ENCODE measurements around the gene ITLN2.
A peak's percentile ranks its signal among the peaks of the same experiment; 100 is the strongest.
"Not testable (repeated sequence)": the region's sequence is repeated elsewhere in the genome, so short reads cannot be mapped to it uniquely, and the experiment has no call there.

ITLN2 gene

DNA sequence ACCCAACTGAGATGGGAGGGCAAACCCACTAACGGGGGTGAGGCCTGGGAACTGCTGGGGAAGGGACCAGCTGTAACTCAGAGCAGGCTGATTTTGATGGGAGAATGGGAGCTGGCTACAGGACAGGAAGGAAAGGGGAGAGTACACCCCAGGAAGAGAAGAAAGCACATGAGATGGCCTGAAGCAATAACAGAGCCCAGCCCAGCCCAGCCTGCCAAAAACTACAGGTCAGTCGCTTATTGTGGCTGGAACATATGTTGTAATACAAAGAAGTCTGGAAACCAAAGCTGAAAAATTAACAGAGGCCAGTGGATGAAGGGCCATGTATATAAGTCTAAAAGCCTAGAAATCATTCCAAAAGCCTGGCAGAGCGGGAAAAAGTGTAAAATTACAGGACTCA, 1.6 kb downstream of the ITLN2 start:
- no peak for DNase-seq (ENCODE audit: low spot score)

DNA sequence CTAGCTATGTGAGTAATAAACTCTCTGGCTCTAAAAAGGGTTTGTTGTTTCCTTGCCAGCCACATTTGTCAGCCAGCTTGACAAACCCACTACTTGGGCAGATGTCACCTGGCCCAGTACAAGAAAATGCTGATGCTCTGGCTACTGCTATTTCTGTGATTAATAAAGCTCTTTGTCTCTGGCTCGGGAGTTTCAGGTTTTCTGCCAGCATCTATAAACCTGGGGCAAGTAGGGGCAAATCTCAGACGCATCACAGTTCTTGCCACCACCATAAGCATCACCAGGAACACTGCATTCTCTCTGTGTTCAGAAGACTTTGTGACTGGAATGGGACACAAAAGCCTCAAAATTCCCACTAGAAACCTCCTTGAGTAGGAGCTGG, 2.5 kb downstream of the ITLN2 start:
- no peak for DNase-seq (ENCODE audit: low spot score)

DNA sequence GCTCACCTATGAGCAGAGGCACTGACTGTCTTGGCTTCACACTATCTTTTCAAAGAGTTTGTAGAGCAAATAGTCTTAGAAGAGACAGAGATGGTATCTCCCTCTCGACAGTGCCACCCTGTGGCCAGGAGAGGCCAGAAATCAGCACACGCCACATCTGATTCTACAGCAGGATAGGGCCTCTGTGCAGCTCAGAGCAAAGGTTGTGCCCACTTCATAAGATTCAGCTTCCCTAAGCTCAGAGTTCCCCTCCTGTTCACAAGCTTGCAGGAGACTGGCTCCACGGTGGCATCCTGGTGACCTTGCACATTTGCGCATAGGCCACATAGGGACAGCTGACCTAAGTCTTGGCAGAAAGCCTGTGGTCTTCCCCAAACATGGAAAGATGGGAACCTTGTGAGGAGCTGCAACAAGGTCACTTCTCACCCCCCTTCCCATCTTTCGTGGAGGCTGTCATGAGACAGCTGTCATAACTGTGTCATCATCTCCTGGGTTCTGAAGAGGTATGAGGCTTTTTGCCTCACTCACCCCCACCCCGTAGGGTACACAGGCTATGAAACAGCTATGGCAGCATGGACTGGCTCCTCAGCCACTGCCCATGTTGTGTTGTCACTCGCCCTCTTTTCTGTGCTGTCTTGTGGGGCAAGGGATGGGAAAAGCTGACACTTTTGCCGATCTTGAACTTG, 3.0 kb downstream of the ITLN2 start:
- DNase-seq (ENCODE audit: low spot score), result peak; percentile 43

DNA sequence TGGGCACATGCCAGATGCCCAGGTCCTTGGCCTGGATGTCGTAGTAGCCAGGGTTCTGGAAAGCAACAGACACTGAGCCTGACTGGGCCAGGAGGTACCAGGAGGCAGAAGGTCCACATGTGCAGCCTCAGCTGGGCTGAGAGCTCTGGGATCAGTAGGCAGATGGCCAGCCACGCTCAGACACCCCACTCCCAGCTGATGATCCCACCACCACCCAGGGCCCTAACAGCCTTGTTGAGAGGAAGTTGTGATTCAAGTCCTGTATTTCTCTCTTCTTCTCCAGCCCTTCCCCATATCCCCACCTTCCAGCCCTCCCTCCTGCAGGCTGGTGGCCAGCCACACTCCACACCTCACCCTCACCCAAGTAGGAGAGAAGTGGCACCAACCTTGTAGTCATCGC, 4.0 kb downstream of the ITLN2 start:
- no peak for DNase-seq (ENCODE audit: low spot score)

DNA sequence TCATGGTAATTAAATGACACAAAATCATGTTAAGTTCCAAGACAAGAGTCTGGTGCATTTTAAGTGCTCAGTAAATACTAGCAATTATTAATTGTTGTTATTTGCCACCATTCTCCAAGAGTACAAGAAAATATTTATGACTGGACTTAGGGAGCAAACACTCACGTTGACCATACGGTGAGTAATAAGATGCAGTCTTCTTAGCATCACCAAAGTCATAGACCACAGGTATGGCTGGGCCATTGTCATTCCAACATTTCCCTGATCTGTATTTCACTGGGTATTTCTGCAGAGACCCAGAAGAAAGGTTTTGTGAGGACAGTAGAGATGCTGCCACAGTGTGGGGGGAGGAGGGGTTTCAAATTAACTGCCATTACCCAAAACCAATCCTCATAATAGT, 4.7 kb downstream of the ITLN2 start:
- DNase-seq (ENCODE audit: low spot score), result no peak

DNA sequence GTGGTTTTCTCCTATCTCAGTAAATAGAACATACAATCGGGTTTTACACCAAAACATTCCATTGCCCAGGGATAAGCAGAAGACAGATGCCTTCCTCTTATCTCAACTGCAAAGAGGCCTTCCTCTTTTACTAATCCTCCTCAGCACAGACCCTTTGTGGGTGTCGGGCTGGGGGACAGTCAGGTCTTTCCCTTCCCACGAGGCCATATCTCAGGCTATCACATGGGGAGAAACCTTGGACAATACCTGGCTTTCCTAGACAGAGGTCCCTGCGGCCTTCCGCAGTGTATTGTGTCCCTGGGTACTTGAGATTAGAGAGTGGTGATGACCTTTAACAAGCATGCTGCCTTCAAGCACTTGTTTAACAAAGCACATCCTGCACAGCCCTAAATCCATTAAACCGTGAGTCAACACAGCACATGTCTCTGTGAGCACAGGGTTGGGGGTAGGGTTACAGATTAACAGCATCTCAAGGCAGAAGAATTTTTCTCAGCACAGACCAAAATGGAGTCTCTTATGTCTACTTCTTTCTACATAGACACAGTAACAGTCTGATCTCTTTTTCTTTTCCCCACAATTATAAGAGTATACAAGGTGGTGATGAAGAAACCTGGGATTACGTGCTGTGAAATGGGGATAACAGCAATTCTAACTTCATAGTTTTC, 5.3 kb downstream of the ITLN2 start:
- DNase-seq (ENCODE audit: low spot score), result not testable (repeated sequence)

DNA sequence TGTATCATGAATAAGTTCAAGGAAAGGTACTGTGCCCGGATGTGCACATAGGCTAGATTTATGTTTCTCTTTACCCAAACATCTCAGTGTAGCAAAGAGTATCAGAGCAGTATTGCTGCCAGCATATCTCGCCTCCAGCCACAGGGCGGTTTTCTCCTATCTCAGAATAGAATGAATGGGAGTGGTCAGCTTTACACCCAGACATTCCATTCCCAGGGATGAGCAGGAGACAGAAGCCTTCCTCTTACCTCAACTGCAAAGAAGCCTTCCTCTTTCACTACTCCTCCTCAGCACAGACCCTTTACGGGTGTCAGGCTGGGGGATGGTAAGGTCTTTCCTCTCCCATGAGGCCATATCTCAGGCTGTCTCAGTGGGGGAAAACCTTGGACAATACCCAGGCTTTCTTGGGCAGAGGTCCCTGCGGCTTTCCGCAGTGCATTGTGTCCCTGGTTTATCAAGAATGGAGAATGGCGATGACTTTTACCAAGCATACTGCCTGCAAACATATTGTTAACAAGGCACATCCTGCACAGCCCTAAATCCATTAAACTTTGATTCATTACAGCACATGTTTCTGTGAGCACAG, 7.3 kb downstream of the ITLN2 start:
- DNase-seq (ENCODE audit: low spot score), result not testable (repeated sequence)

DNA sequence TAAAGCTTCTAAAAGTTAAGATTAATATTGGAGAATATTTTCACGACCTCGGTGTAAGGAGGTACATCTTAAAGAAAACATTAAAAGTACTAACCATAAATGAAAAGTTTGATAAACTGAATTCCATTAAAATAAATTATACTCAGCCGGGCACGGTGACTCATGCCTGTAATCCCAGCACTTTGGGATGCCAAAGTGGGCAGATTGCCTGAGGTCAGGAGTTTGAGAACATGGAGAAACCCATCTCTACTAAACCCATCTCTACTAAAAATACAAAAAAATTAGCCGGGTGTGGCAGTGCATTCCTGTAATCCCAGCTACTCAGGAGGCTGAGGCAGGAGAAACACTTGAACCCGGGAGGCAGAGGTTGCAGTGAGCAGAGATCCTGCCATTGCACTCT, 8.7 kb downstream of the ITLN2 start:
- not testable (repeated sequence) for DNase-seq (ENCODE audit: low spot score)

DNA sequence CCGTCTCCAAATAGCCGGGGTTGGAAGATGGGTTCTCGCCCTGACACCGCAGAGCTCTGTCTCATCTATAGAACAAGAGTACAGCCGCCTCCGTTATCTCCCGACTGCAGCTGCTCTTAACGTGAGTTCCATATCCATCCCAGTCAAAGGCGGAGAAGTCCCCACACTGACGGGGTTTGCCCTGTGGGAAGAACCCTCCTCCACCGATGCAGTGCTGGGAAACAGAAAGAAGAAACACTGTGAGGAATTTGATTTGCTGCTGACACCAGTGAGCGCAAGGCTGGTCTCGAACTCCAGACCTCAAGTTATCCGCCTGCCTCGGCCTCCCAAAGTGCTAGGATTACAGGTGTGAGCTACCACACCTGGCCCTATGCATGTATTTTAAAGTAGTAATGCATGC, 9.5 kb downstream of the ITLN2 start:
- DNase-seq (ENCODE audit: low spot score), result no peak

DNA sequence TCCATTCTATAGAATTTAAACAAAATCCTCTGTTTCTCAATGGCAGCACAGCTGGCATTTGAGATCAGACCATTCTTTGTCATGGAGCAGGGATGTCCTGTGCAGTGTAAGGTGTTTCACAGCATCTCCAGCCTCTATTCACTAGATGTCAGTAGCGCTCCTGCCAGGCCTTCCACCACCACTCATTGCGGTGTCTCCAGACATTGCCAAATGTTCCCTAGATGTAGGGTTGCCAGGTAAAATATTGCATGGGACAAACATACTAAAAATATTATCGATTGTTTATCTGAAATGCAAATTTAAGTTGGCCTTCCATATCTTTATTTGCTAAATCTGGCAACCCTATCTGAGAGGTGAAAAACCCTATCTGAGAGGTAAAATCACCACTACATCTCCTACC, 11.7 kb downstream of the ITLN2 start:
- no peak for DNase-seq (ENCODE audit: low spot score)

DNA sequence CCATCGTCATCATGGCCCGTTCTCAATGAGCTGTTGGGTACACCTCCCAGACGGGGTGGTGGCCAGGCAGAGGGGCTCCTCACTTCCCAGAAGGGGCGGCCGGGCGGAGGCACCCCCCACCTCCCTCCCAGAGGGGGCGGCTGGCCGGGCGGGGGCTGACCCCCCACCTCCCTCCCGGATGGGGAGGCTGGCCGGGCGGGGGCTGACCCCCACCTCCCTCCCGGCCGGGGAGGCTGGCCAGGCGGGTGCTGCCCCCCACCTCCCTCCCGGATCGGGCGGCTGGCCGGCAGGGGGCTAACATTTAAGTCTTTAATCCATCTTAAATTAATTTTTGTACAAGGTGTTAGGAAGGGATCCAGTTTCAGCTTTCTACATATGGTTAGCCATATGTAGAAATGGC, 17.9 kb downstream of the ITLN2 start:
- not testable (repeated sequence) for DNase-seq (ENCODE audit: low spot score)

DNA sequence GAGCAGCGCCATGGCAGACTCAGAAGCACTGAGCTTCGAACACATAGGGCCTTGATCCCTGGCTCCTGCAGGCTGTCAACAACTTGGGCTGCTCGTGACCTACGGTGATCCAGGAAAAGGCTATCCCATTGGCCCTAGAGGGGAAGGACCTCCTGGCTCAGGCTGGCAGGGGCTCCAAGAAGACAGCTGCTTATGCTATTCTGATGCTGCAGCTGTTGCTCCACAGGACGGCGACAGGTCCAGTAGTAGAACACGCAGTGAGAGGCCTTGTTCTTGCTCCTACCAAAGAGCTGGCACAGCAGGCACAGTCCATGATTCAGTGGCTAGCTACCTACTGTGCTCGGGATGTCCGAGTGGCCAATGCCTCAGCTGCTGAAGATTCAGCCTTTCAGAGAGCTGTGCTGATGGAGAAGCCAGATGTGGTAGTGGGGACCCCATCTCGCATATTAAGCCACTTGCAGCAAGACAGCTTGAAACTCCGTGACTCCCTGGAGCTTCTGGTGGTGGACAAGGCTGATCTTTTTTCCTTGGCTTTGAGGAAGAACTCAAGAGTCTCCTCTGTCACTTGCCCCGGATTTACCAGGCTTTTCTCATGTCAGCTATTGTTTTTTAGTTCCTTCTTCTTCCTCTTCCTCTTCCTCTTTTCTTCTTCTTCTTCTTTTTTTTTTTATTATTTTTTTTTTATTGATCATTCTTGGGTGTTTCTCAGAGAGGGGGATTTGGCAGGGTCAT, 18.9 kb downstream of the ITLN2 start:
- no peak for DNase-seq (ENCODE audit: low spot score)

DNA sequence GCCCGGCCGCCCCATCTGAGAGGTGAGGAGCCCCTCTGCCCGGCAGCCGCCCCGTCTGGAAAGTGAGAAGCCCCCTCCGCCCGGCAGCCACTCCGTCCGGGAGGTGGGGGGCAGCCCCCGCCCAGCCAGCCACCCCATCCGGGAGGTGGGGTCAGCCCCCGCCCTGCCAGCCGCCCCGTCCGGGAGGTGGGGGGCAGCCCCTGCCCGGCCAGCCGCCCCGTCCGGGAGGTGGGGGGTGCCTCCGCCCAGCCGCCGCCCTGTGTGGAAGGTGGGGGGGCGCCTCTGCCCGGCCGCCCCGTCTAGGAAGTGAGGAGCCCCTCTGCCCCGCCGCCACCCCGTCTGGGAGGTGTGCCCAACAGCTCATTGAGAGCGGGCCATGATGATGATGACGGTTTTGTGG, 21.3 kb downstream of the ITLN2 start:
- DNase-seq (ENCODE audit: low spot score), result not testable (repeated sequence)

DNA sequence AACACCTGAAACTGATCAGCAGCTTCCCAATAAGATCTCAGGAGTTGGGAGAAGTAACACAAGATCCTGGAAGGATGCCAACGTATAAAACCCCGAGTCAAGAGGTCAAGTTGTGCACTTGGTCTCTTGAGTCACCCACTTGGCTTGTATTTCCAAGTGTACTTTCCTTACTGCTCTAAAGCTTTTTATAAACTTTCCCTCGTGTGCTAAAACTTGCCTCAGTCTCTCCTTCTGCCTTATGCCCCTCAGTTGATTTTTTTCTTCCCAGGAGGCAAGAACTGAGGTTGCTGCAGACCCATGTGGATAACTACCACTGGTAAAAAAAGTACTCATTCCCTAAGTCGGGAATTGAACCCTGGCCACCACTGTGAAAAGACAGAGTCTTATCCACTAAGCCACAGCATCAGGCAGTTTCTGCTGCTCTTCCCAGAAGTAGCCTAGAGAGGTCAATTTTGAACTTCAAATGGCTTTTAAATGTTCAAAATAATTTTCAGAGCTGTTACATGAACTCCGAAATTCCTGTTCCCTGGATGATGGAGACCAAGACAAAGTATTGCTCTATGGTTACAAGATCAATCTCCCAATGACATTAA, 28.9 kb downstream of the ITLN2 start:
- no peak for DNase-seq (ENCODE audit: low spot score)

DNA sequence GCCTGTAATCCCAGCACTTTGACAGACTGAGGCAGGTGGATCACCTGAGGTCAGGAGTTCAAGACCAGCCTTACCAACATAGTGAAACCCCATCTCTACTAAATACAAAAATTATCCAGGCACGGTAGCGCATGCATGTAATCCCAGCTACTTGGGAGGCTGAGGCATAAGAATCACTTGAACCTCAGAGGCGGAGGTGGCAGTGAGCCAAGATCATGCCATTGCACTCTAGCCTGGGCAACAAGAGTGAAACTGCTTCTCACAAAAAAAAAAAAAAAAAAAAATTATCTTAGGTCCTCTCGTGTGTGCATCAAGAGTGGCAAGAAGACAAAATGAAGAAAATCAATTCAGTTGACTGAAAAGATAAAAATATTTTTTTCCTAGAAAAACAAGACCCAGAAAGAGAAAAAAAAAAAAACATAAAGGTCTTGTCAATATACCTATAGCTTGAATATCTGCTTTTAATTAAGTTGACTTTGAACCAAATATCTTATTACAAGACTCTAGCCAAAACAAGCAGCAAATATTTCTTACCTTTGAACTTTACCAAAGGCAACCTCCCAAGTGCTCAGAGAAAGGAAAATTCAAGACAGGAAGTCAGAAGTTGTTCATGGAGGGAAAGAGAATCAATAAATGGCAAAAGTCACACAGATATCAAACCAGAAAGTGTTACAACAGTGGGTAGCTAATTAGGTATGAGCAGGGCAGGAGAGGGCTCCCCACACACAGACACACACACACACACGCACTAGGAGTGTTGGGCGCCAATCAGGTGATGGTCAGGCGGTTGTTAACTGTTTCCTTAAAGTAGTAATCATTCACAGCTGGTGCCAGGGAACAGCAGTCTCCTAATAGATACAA, 29.6 kb downstream of the ITLN2 start:
- DNase-seq (ENCODE audit: low spot score), result no peak

DNA sequence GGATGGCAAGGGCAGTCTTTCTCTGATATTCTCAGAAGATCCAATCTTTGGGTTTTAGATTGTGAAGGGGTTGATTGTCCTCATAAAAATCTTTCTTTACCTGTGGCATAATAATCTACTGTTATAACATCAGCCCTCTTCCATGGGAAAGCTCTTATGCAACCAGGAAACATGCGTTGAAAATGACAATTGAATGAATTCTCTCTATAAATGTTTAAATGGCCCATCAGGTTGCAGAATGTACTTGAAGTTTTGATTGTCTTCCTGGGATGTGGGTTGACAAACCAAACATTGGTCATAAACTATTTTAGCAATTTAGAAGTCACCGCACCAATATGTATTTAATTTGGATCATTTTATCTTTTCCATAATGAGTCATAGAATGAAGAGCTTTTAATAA, 37.9 kb downstream of the ITLN2 start:
- DNase-seq (ENCODE audit: low spot score), result no peak

DNA sequence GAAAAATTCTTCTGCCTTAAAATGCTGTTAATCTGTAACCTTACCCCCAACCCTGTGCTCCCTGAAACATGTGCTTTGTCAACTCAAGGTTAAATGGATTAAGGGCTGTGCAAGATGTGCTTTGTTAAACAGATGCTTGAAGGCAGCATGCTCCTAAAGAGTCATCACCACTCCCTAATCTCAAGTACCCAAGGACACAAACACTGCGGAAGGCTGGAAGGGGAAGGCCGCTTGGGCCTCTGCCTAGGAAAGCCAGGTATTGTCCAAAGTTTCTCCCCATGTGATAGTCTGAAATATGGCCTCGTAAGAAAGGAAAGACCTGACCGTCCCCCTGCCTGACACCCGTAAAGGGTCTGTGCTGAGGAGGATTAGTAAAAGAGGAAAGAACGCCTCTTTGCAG, 41.4 kb downstream of the ITLN2 start:
- not testable (repeated sequence) for DNase-seq (ENCODE audit: low spot score)

DNA sequence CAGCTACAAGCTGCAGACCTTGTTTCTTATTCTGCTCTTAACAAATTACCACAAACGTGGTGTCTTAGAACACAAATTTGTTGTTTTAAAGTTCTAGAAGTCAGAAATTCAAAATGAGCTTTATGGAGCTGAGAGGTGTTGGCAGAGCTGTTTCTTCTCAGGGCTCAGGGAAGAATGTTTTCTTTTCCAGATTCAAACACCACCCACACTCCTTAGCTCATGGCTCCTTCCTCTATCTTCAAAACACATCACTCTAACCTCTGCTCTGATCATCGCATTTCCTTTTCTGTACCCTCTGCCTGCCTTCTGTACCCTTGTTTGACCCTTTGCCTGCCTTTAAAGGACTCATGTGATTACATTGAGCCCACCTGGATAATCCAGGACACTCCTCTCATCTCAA, 42.7 kb downstream of the ITLN2 start:
- no peak for DNase-seq (ENCODE audit: low spot score)

DNA sequence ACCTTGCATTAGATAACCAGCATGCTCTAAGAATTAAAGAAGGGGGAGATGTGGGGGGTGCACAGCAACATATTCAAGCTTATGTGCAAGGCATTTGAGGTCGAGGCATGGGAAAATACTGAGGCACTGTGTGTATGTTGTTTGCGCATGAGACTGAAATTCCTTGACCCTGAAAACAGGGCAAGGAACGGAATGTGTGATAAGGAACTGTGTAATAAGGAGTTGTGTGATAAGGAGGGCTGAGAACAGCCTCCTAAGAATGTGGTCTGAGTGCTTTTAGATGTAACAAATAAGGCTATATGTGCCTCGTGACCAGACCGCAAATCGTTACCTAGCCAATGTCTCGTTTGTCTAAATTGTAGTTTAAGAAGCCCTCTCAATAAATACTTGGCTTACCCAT, 43.2 kb downstream of the ITLN2 start:
- DNase-seq (ENCODE audit: low spot score), result no peak

DNA sequence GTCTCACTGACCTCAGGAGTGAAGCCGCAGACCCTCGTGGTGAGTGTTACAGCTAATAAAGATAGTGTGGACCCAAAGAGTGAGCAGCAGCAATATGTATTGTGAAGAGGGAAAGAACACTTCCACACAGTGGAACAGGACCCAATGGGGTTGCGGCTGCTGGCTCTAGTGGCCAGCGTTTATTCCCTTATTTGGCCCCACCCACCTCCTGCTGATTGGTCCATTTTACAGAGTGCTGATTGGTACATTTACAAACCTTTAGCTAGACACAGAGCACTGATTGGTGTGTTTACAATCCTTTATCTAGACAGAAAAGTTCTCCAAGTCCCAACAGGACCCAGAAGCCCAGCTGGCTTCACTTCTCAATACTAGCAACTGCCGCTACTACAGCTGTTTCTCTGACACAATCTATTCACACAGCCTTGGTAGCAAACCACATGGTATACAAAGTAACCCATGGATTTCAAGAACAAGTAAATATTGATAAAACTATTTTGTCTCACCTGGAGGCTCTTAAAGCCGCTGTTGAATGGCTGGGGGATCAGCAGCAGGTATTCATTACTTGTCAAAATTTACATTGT, 44.3 kb downstream of the ITLN2 start:
- no peak for DNase-seq (ENCODE audit: low spot score)

DNA sequence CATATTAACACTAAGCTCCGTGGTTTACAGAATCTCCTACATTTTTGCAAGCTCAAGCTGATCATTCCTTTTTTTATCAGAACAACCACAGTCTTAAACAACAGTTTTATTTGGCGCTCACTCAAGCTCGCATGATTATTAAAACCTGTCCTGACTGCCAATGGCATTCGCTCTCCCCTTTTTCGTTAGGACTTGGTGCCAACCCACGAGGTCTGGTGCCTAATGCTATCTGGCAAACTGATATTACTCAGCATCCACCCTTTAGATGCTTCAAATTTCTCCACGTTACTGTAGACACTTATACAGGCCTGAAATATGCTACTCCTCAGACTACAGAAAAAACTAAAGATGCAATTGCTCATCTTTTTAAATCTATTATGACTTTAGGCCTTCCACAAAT, 46.6 kb downstream of the ITLN2 start:
- DNase-seq (ENCODE audit: low spot score), result no peak
